ENCODE data around the gene MDK. TPM values are rescaled to one million over a fixed set of nuclear protein-coding genes. Genes with fewer than 3 reads are reported as not detected.
"Not testable (repeated sequence)": the region's sequence is repeated elsewhere in the genome, so short reads cannot be mapped to it uniquely, and the experiment has no call there.

Gene MDK
- polyA plus RNA-seq, 2 of the 4 experiments (the other 2 are of a cell fraction) = 13.6 to 18.4 TPM

DNA sequence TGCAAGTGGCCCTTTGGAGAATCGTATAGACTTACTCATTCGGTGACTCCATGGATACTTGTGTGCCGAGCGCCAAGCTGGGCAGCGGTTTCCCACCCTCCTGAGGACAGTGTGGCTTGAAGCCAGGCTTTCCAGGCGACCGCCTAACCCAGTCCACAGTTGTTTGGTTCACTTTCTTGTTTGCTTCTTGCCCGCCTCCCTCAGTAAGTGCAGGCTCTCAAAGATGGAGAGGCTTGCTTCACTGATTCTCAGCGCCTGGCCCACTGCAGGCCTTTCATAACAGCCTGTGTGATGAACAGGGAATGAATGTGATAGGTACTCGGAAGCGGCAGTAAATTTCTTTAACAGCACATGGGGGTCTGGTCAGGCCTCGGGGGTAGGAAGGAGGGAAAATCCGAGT lies 11.2 kb upstream of the MDK start:
- WGBS (ENCODE audit: missing lambda C conversion rate) = 90% methylated on average over 13 of the region's 13 CpGs
- ChIA-PET POLR2A (no interaction called here), CTCF (interaction anchor here (0.7 to 19.6 kb wide), 7 partner anchors 8 to 129 kb away, joined by 3 to 325 read pairs (median 17); partner anchors contain the start of genes CHRM4 and DGKZ)
- ATAC-seq (no peak), FAIRE-seq (no peak), DNase-seq (ENCODE audit: low read depth in 1 of 2, low spot score in 1 of 2) (no peak)
- H3K4me3 ChIP-seq = no peak overlapping the region
- TF ChIP-seq, protein P1, sequence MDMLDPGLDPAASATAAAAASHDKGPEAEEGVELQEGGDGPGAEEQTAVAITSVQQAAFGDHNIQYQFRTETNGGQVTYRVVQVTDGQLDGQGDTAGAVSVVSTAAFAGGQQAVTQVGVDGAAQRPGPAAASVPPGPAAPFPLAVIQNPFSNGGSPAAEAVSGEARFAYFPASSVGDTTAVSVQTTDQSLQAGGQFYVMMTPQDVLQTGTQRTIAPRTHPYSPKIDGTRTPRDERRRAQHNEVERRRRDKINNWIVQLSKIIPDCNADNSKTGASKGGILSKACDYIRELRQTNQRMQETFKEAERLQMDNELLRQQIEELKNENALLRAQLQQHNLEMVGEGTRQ (IDR thresholded peaks at IDR 0.05) = no peak
- TF ChIP-seq JUN (IDR thresholded peaks at IDR 0.05) (no peak), BHLHE40 (IDR thresholded peaks at IDR 0.05; ENCODE audit: low read depth, low read length) (no peak), ZSCAN20 (CRISPR knock-in tag; IDR thresholded peaks at IDR 0.05) (no peak), KDM1A (IDR thresholded peaks at IDR 0.05; ENCODE audit: low read depth) (no peak), MYC (IDR thresholded peaks at IDR 0.05; ENCODE audit: borderline replicate concordance, low read length) (no peak), HDAC2 (IDR thresholded peaks at IDR 0.05) (no peak)
- TF ChIP-seq, protein P2, sequence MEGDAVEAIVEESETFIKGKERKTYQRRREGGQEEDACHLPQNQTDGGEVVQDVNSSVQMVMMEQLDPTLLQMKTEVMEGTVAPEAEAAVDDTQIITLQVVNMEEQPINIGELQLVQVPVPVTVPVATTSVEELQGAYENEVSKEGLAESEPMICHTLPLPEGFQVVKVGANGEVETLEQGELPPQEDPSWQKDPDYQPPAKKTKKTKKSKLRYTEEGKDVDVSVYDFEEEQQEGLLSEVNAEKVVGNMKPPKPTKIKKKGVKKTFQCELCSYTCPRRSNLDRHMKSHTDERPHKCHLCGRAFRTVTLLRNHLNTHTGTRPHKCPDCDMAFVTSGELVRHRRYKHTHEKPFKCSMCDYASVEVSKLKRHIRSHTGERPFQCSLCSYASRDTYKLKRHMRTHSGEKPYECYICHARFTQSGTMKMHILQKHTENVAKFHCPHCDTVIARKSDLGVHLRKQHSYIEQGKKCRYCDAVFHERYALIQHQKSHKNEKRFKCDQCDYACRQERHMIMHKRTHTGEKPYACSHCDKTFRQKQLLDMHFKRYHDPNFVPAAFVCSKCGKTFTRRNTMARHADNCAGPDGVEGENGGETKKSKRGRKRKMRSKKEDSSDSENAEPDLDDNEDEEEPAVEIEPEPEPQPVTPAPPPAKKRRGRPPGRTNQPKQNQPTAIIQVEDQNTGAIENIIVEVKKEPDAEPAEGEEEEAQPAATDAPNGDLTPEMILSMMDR (IDR thresholded peaks at IDR 0.05) = no peak
- TF ChIP-seq, protein P3, sequence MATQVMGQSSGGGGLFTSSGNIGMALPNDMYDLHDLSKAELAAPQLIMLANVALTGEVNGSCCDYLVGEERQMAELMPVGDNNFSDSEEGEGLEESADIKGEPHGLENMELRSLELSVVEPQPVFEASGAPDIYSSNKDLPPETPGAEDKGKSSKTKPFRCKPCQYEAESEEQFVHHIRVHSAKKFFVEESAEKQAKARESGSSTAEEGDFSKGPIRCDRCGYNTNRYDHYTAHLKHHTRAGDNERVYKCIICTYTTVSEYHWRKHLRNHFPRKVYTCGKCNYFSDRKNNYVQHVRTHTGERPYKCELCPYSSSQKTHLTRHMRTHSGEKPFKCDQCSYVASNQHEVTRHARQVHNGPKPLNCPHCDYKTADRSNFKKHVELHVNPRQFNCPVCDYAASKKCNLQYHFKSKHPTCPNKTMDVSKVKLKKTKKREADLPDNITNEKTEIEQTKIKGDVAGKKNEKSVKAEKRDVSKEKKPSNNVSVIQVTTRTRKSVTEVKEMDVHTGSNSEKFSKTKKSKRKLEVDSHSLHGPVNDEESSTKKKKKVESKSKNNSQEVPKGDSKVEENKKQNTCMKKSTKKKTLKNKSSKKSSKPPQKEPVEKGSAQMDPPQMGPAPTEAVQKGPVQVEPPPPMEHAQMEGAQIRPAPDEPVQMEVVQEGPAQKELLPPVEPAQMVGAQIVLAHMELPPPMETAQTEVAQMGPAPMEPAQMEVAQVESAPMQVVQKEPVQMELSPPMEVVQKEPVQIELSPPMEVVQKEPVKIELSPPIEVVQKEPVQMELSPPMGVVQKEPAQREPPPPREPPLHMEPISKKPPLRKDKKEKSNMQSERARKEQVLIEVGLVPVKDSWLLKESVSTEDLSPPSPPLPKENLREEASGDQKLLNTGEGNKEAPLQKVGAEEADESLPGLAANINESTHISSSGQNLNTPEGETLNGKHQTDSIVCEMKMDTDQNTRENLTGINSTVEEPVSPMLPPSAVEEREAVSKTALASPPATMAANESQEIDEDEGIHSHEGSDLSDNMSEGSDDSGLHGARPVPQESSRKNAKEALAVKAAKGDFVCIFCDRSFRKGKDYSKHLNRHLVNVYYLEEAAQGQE (IDR thresholded peaks at IDR 0.05) = no peak
- no peaks in the 10 kb centered on the region for H3K9me3 ChIP-seq
- H3K4me1 ChIP-seq = no peaks in the 10 kb centered on the region; the same call in 2 of the 3 replicates
- H3K27ac ChIP-seq = no peak overlapping the region
- no peak overlapping the region for H3K4me2 ChIP-seq

DNA sequence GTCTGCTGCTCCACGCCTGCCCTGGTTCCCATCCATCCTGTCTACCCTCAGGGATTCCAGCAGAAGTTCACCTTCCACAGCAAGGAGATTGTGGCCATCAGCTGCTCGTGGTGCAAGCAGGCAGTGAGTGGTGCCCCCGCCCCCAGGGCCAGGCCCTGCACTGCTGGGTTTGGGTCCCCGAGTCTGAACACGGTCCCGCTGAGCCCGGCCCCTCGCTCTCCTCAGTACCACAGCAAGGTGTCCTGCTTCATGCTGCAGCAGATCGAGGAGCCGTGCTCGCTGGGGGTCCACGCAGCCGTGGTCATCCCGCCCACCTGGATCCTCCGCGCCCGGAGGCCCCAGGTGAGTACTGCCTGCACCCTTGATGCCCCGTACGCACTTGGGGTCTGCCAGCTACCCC lies 10.2 kb upstream of the MDK start:
- ATAC-seq; POLR2A ChIA-PET; H3K9me3 ChIP-seq; FAIRE-seq; H3K4me3 ChIP-seq; DNase-seq (ENCODE audit: low read depth in 1 of 2, low spot score in 1 of 2); H3K27ac ChIP-seq; H3K4me2 ChIP-seq; H3K4me1 ChIP-seq: not testable (repeated sequence)
- CTCF ChIA-PET = interaction anchor here (0.6 to 19.6 kb wide), 4 partner anchors 12 to 58 kb away, joined by 3 to 325 read pairs (median 112); partner anchors contain the start of genes CHRM4 and DGKZ
- WGBS (ENCODE audit: missing lambda C conversion rate) = 97% methylated on average over 18 of the region's 19 CpGs

DNA sequence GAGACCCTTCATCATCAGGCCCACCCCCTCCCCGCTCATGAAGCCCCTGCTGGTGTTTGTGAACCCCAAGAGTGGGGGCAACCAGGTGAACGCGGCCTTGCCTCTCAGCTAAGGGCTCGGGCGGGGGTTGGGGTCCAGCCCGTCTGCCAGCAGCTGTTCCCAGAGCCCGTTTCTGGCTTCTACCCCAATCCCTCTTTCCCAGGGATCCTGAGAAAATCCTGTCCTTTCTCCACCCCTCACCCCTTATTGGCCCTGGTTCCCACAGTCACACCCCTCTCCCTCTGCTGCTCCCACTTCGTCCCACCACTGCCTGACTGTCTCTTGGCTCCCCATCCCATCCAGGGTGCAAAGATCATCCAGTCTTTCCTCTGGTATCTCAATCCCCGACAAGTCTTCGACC lies 9.4 kb upstream of the MDK start:
- H3K27ac ChIP-seq = no peak overlapping the region
- H3K4me3 ChIP-seq = no peak overlapping the region
- FAIRE-seq = no peak
- H3K9me3 ChIP-seq = no peaks in the 10 kb centered on the region
- no peak overlapping the region for H3K4me2 ChIP-seq
- WGBS (ENCODE audit: missing lambda C conversion rate) = 84% methylated on average over 10 of the region's 10 CpGs
- no peak for TF ChIP-seq HEYL (CRISPR knock-in tag; IDR thresholded peaks at IDR 0.05)
- TF ChIP-seq ESRRA (IDR thresholded peaks at IDR 0.05; ENCODE audit: borderline replicate concordance, low read length) = no peak
- TF ChIP-seq JUN (IDR thresholded peaks at IDR 0.05) = no peak
- no peak for TF ChIP-seq SREBF2 (IDR thresholded peaks at IDR 0.05)
- no peak for TF ChIP-seq EP300 (IDR thresholded peaks at IDR 0.05)
- TF ChIP-seq ZNF302 (CRISPR knock-in tag; IDR thresholded peaks at IDR 0.05) = no peak
- TF ChIP-seq CEBPB (IDR thresholded peaks at IDR 0.05) = no peak
- no peak for TF ChIP-seq BHLHE40 (IDR thresholded peaks at IDR 0.05; ENCODE audit: low read depth, low read length)
- no peak for TF ChIP-seq CBX2 (IDR thresholded peaks at IDR 0.05; ENCODE audit: borderline replicate concordance, low read depth)
- TF ChIP-seq, protein P4, sequence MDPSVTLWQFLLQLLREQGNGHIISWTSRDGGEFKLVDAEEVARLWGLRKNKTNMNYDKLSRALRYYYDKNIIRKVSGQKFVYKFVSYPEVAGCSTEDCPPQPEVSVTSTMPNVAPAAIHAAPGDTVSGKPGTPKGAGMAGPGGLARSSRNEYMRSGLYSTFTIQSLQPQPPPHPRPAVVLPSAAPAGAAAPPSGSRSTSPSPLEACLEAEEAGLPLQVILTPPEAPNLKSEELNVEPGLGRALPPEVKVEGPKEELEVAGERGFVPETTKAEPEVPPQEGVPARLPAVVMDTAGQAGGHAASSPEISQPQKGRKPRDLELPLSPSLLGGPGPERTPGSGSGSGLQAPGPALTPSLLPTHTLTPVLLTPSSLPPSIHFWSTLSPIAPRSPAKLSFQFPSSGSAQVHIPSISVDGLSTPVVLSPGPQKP (IDR thresholded peaks at IDR 0.05; ENCODE audit: low read depth, low read length) = no peak
- no peak for TF ChIP-seq HOXB5 (CRISPR knock-in tag; IDR thresholded peaks at IDR 0.05)
- TF ChIP-seq NR3C1 (IDR thresholded peaks at IDR 0.05) = no peak
- TF ChIP-seq, protein P5, sequence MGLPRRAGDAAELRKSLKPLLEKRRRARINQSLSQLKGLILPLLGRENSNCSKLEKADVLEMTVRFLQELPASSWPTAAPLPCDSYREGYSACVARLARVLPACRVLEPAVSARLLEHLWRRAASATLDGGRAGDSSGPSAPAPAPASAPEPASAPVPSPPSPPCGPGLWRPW (IDR thresholded peaks at IDR 0.05) = no peak
- TF ChIP-seq RFX5 (IDR thresholded peaks at IDR 0.05) = no peak
- TF ChIP-seq PHF8 (IDR thresholded peaks at IDR 0.05; ENCODE audit: borderline replicate concordance, low read depth) = no peak
- TF ChIP-seq RCOR1 (IDR thresholded peaks at IDR 0.05; ENCODE audit: low read depth, low read length) = no peak
- TF ChIP-seq KDM1A (IDR thresholded peaks at IDR 0.05; ENCODE audit: low read depth) = no peak
- no peak for ATAC-seq
- H3K4me1 ChIP-seq = no peaks in the 10 kb centered on the region; the same call in 2 of the 3 replicates
- CTCF ChIA-PET = interaction anchor here (1.0 to 19.6 kb wide), 4 partner anchors 18 to 150 kb away, joined by 3 to 325 read pairs (median 112); partner anchors contain the start of genes CHRM4 and DGKZ
- no peak for DNase-seq (ENCODE audit: low read depth in 1 of 2, low spot score in 1 of 2)
- POLR2A ChIA-PET = no interaction called here

DNA sequence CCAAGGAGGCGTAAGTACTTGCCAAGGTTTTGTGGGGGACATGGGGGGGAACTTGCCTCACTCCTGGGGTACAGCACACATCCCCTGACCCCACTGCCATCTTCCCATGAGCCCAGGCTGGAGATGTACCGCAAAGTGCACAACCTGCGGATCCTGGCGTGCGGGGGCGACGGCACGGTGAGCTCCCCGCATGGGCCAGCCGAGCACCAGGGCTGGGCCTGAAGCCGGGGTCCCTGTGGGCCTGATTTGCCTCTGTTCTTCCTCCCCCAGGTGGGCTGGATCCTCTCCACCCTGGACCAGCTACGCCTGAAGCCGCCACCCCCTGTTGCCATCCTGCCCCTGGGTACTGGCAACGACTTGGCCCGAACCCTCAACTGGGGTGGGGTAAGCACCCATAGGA lies 9.0 kb upstream of the MDK start:
- POLR2A ChIA-PET; H3K4me2 ChIP-seq; ATAC-seq; H3K27ac ChIP-seq; H3K4me1 ChIP-seq; FAIRE-seq; H3K4me3 ChIP-seq; DNase-seq (ENCODE audit: low read depth in 1 of 2, low spot score in 1 of 2); H3K9me3 ChIP-seq: not testable (repeated sequence)
- CTCF ChIA-PET = interaction anchor here (1.0 to 19.6 kb wide), 4 partner anchors 18 to 150 kb away, joined by 3 to 325 read pairs (median 112); partner anchors contain the start of genes CHRM4 and DGKZ
- 100% methylated on average over 3 of the region's 15 CpGs for WGBS (ENCODE audit: missing lambda C conversion rate)

All from A549 (cell line).